GM10266 (cell line): Measurements from ENCODE around the gene CETP.
"Not testable (repeated sequence)": the region's sequence is repeated elsewhere in the genome, so short reads cannot be mapped to it uniquely, and the experiment has no call there.

Experiments used
- DNase-seq: peaks from one replicate; pipeline ENCODE4 v3.0.0; 2012; ENCODE audit errors: extremely low spot score
- CTCF ChIP-seq: IDR thresholded peaks from 2 replicates; pipeline ENCODE4 v1.5.1; 2012; ENCODE audit warnings: mild to moderate bottlenecking, low read depth; ENCODE audit not compliant: control insufficient read depth, insufficient read depth; ENCODE audit errors: missing control alignments

Gene CETP

DNA sequence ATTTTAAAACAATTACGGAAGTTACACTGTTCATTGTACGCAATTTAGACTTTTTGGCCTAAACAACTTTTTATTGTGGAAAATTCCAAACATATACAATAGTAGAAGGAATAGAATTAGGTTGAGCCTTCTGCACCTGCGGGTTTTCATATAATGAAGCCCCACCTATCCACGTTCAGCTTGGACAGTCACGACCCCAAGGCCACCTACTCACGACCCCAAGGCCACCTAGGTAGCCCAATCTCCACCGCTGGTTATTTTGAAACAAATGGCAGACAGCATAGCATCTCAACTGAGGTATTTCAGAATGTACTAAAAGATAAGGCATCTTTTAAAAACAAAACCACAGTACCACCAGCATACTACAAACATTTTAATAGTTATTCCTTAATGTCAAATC is 28.2 kb downstream of the CETP start:
- TF ChIP-seq CTCF, result no peak
- no peak for DNase-seq

- TF ChIP-seq CTCF, result no peak
- DNase-seq, result no peak
These were observed 28.9 kb downstream of the CETP start for GRCh38 chr16:56990407-56991286.

DNA sequence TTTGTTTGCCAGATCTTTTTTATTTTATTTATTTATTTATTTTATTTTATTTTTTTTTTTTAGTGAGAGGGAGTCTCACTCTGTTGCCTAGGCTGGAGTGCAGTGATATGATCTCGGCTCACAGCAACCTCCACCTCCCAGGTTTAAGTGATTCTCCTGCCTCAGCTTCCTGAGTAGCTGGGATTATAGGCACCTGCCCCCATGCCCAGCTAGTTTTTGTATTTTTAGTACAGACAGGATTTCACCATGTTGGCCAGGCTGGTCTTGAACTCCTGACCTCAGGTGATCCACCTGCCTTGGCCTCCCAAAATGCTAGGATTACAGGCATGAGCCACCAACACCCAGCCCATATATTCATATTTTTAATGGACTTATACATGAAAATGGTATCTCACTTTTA is 30.7 kb downstream of the CETP start:
- DNase-seq, result not testable (repeated sequence)

DNA sequence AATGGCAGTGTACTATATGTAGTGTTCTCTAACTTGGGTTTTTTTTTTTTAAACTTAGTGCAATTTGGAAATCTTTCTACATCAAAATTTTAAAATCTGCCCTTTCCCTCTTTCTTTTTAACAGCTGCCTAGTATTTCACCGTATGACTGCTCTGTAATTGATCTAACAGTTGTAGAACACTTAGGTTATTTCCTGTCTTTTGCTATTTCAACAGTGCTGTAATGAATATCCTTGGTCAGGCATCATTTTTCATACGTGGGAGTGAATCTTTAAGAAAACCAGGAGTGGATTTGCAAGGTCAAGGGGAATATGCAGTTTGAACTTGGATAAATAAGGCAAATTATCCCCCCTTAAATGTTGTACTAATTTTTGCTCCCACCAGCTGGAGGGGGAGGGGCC is 31.5 kb downstream of the CETP start:
- no peak for TF ChIP-seq CTCF
- no peak for DNase-seq

DNA sequence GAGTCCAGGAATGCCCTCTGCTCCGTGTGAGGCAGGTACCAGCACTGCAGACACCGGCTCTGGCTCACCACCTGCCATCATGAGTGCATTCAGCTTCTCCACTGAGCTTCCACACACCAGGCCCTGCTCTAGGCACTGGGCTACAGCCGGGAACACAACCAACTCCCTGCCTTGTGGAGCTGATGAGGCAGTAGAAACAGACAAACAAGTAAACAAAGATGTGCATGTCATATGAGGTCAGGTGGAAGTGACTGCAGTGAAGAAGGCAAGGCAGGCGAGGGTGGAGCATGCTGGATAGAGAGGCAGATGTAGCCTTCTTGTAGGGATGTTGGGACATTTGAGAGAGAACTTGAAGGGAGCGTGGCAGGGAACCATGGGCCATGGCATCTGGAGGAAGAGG is 32.6 kb downstream of the CETP start:
- no peak for DNase-seq
- no peak for TF ChIP-seq CTCF

DNA sequence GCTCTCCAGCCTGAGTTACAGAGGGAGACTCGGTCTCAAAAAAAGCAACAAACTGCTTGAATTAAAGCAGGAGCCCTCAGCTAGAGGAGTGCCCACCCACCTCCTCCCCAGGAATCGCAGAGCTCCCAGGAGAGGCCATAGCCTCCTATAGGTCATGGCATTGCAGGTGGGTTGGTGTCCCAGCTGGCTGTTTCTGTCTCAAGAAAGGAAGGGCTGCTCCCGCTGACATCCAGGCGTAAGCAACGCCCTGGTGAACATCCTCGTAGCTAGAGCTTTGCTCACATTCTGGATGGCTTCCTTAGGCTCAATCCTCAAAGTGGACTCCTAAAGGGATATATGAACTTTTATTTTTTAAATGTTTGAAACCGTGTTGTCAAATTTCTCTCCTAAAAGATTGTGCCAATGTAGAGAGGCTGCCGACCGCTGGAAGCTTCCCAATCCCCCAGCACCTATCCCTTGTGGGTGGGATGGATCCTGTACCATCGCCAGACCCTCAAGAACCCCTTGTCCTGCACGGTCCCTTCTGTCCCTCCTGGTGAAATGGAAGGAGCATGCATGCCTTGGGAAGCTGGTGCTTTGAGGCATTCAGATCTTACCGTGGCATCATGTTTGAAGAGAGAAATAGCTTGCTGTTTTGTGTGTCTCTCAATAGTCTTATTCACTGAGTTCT is 33.5 kb downstream of the CETP start:
- TF ChIP-seq CTCF, result no peak
- DNase-seq, result no peak

DNA sequence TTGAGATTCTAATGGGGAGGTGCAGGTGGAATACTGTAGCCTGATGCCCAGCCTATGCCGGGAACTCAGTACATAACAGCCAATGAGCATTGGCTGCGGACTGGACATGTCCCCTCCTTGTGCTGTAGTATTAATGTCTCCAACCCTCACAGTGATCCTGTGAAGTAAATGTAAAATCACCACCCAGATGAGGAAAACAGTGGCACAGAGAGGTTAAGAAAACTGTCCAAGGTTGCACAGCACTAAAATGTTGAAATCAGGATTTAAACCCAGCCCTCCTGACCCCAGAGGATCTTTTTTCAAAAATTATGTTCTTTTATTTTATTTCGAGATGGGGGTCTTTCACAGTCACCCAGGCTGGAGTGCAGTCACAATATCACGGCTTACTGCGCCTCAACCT is 35.5 kb downstream of the CETP start:
- DNase-seq, result no peak
- TF ChIP-seq CTCF, result no peak
